ENCODE measurements around the gene PPP2R3A. TPM values are rescaled to one million over a fixed set of nuclear protein-coding genes. Genes with fewer than 3 reads are reported as not detected.
A peak's percentile ranks its signal among the peaks of the same experiment; 100 is the strongest.
"Not testable (repeated sequence)": the region's sequence is repeated elsewhere in the genome, so short reads cannot be mapped to it uniquely, and the experiment has no call there.

The PPP2R3A gene
- total RNA-seq, 5 donors from 2014 or later (not counting 1 experiment from before 2014, with no cell fraction given), result 0.19 to 0.95 (median 0.30) TPM

GRCh38 chr3:136135039-136135802 is 169.7 kb downstream of the PPP2R3A start:
- Histone ChIP-seq H3K4me3 (ENCODE audit: control insufficient read depth in 1 of 2, extremely low read depth in 1 of 2, low read length in 1 of 2) (no peak overlapping the region), H3K9me3 (no peaks in the 10 kb centered on the region), H3K4me1 (ENCODE audit: control insufficient read depth in 1 of 2, extremely low read depth in 1 of 2, insufficient read depth in 2 of 2, low read length in 2 of 2) (no peaks in the 10 kb centered on the region), H3K27ac (ENCODE audit: low read length) (no peak overlapping the region), H3K27me3 (replicated peaks in 1 of 2; ENCODE audit: control insufficient read depth in 2 of 2, extremely low read depth in 1 of 2, insufficient read depth in 2 of 2, low read length in 1 of 2) (no peaks in the 10 kb centered on the region), H3K36me3 (ENCODE audit: control insufficient read depth in 2 of 2, extremely low read depth in 1 of 2, insufficient read depth in 1 of 2, low read length in 1 of 2) (no peaks in the 10 kb centered on the region)
- H3K9me3 Mint-ChIP-seq, result no peaks in the 10 kb centered on the region
- no peaks in the 10 kb centered on the region for H3K36me3 Mint-ChIP-seq
- ChIA-PET CTCF (interaction anchor here (0.5 to 0.7 kb wide), 2 partner anchors 58 to 75 kb away, joined by 3 read pairs; no protein-coding TSS in a partner anchor), POLR2A (no interaction called here)
- H3K4me1 Mint-ChIP-seq, result peaks cover 0 to 6% (median 0%) of the 10 kb centered on the region in 3 donors
- no peak overlapping the region for H3K4me3 Mint-ChIP-seq
- 82% methylated on average over 3 of the region's 7 CpGs for WGBS (ENCODE audit: insufficient coverage)
- DNase-seq (no peak), ATAC-seq (replicated peaks in 1 of 4) (peak in 1 of 4 experiments; percentile 28)
- H3K27me3 Mint-ChIP-seq, result no peaks in the 10 kb centered on the region
- H3K27ac Mint-ChIP-seq, result no peak overlapping the region

GRCh38 chr3:136136454-136136853 is 170.9 kb downstream of the PPP2R3A start:
- H3K27me3 ChIP-seq (replicated peaks in 1 of 2; ENCODE audit: control insufficient read depth in 2 of 2, extremely low read depth in 1 of 2, insufficient read depth in 2 of 2, low read length in 1 of 2), result no peaks in the 10 kb centered on the region
- no peaks in the 10 kb centered on the region for H3K9me3 ChIP-seq
- Mint-ChIP-seq H3K27me3 (no peaks in the 10 kb centered on the region), H3K36me3 (no peaks in the 10 kb centered on the region), H3K27ac (no peak overlapping the region), H3K4me3 (no peak overlapping the region), H3K9me3 (no peaks in the 10 kb centered on the region), H3K4me1 (peaks cover 8 to 15% (median 9%) of the 10 kb centered on the region in 3 donors)
- 69% methylated on average over 2 of the region's 2 CpGs for WGBS (ENCODE audit: insufficient coverage)
- H3K4me1 ChIP-seq (ENCODE audit: control insufficient read depth in 1 of 2, extremely low read depth in 1 of 2, insufficient read depth in 2 of 2, low read length in 2 of 2), result no peaks in the 10 kb centered on the region
- DNase-seq, result no peak
- ChIA-PET CTCF (interaction anchor here in 1 of 2 donors (0.7 kb wide), 1 partner anchor 442 kb away, joined by 3 read pairs; no protein-coding TSS in a partner anchor), POLR2A (interaction anchor here (0.6 kb wide), 2 partner anchors 24 to 57 kb away, joined by 3 to 6 read pairs; no protein-coding TSS in a partner anchor)
- H3K27ac ChIP-seq (ENCODE audit: low read length), result no peak overlapping the region
- no peaks in the 10 kb centered on the region for H3K36me3 ChIP-seq (ENCODE audit: control insufficient read depth in 2 of 2, extremely low read depth in 1 of 2, insufficient read depth in 1 of 2, low read length in 1 of 2)
- no peak for ATAC-seq (replicated peaks in 1 of 4)
- no peak overlapping the region for H3K4me3 ChIP-seq (ENCODE audit: control insufficient read depth in 1 of 2, extremely low read depth in 1 of 2, low read length in 1 of 2)

GRCh38 chr3:136141291-136141785 is 175.8 kb downstream of the PPP2R3A start:
- Mint-ChIP-seq H3K4me3 (no peak overlapping the region), H3K27ac (peak overlapping the region; percentile 1 to 44), H3K9me3 (no peaks in the 10 kb centered on the region), H3K4me1 (peaks cover 10 to 27% (median 20%) of the 10 kb centered on the region in 3 donors), H3K36me3 (no peaks in the 10 kb centered on the region), H3K27me3 (no peaks in the 10 kb centered on the region)
- Histone ChIP-seq H3K4me3 (ENCODE audit: control insufficient read depth in 1 of 2, extremely low read depth in 1 of 2, low read length in 1 of 2) (no peak overlapping the region), H3K36me3 (ENCODE audit: control insufficient read depth in 2 of 2, extremely low read depth in 1 of 2, insufficient read depth in 1 of 2, low read length in 1 of 2) (no peaks in the 10 kb centered on the region), H3K4me1 (ENCODE audit: control insufficient read depth in 1 of 2, extremely low read depth in 1 of 2, insufficient read depth in 2 of 2, low read length in 2 of 2) (no peaks in the 10 kb centered on the region), H3K27ac (ENCODE audit: low read length) (no peak overlapping the region), H3K27me3 (replicated peaks in 1 of 2; ENCODE audit: control insufficient read depth in 2 of 2, extremely low read depth in 1 of 2, insufficient read depth in 2 of 2, low read length in 1 of 2) (no peaks in the 10 kb centered on the region), H3K9me3 (no peaks in the 10 kb centered on the region)
- POLR2A ChIA-PET, result interaction anchor here (0.5 to 0.6 kb wide), 2 partner anchors 12 to 610 kb away, joined by 3 to 4 read pairs; no protein-coding TSS in a partner anchor
- no peak for DNase-seq
- CTCF ChIA-PET, result interaction anchor here in 1 of 2 donors (0.6 kb wide), 1 partner anchor 42 kb away, joined by 4 read pairs; no protein-coding TSS in a partner anchor
- ATAC-seq (replicated peaks in 1 of 4), result no peak

- H3K27me3 ChIP-seq (replicated peaks in 1 of 2; ENCODE audit: control insufficient read depth in 2 of 2, extremely low read depth in 1 of 2, insufficient read depth in 2 of 2, low read length in 1 of 2), result no peaks in the 10 kb centered on the region
- H3K27ac ChIP-seq (ENCODE audit: low read length), result no peak overlapping the region
- H3K36me3 ChIP-seq (ENCODE audit: control insufficient read depth in 2 of 2, extremely low read depth in 1 of 2, insufficient read depth in 1 of 2, low read length in 1 of 2), result no peaks in the 10 kb centered on the region
- no peak overlapping the region for H3K4me3 Mint-ChIP-seq
- DNase-seq (no peak), ATAC-seq (replicated peaks in 1 of 4) (peak in 1 of 4 experiments; percentile 19)
- H3K4me1 ChIP-seq (ENCODE audit: control insufficient read depth in 1 of 2, extremely low read depth in 1 of 2, insufficient read depth in 2 of 2, low read length in 2 of 2), result no peaks in the 10 kb centered on the region
- no peaks in the 10 kb centered on the region for H3K9me3 Mint-ChIP-seq
- no peaks in the 10 kb centered on the region for H3K36me3 Mint-ChIP-seq
- no peak overlapping the region for H3K4me3 ChIP-seq (ENCODE audit: control insufficient read depth in 1 of 2, extremely low read depth in 1 of 2, low read length in 1 of 2)
- CTCF ChIA-PET, result no interaction called here
- H3K27ac Mint-ChIP-seq, result peak overlapping the region; percentile 19 to 44
- H3K9me3 ChIP-seq, result no peaks in the 10 kb centered on the region
- 60% methylated on average over 1 of the region's 4 CpGs for WGBS (ENCODE audit: insufficient coverage)
- H3K27me3 Mint-ChIP-seq, result no peaks in the 10 kb centered on the region
- POLR2A ChIA-PET, result interaction anchor here (0.5 to 0.6 kb wide), 2 partner anchors 12 to 610 kb away, joined by 3 to 4 read pairs; no protein-coding TSS in a partner anchor
- H3K4me1 Mint-ChIP-seq, result peaks cover 11 to 28% (median 21%) of the 10 kb centered on the region in 3 donors
Measured at GRCh38 chr3:136141891-136142290, 176.4 kb downstream of the PPP2R3A start.

- H3K9me3 ChIP-seq, result no peaks in the 10 kb centered on the region
- ChIA-PET CTCF (no interaction called here), POLR2A (no interaction called here)
- DNase-seq (no peak), ATAC-seq (replicated peaks in 1 of 4) (peak in 3 of 4 experiments; percentile 28 to 41 (median 29))
- Mint-ChIP-seq H3K9me3 (no peaks in the 10 kb centered on the region), H3K27ac (peak overlapping the region; percentile 6 to 19), H3K36me3 (no peaks in the 10 kb centered on the region), H3K4me3 (no peak overlapping the region), H3K4me1 (peaks cover 18 to 34% (median 24%) of the 10 kb centered on the region in 3 donors), H3K27me3 (no peaks in the 10 kb centered on the region)
- no peaks in the 10 kb centered on the region for H3K36me3 ChIP-seq (ENCODE audit: control insufficient read depth in 2 of 2, extremely low read depth in 1 of 2, insufficient read depth in 1 of 2, low read length in 1 of 2)
- no peak overlapping the region for H3K27ac ChIP-seq (ENCODE audit: low read length)
- H3K4me1 ChIP-seq (ENCODE audit: control insufficient read depth in 1 of 2, extremely low read depth in 1 of 2, insufficient read depth in 2 of 2, low read length in 2 of 2), result no peaks in the 10 kb centered on the region
- H3K4me3 ChIP-seq (ENCODE audit: control insufficient read depth in 1 of 2, extremely low read depth in 1 of 2, low read length in 1 of 2), result no peak overlapping the region
- WGBS (ENCODE audit: insufficient coverage), result 60% methylated on average over 1 of the region's 3 CpGs
- no peaks in the 10 kb centered on the region for H3K27me3 ChIP-seq (replicated peaks in 1 of 2; ENCODE audit: control insufficient read depth in 2 of 2, extremely low read depth in 1 of 2, insufficient read depth in 2 of 2, low read length in 1 of 2)
Measured at GRCh38 chr3:136142592-136142991, 177.1 kb downstream of the PPP2R3A start.

GRCh38 chr3:136144397-136144796 is 178.9 kb downstream of the PPP2R3A start:
- not testable (repeated sequence) for H3K9me3 ChIP-seq; H3K36me3 ChIP-seq (ENCODE audit: control insufficient read depth in 2 of 2, extremely low read depth in 1 of 2, insufficient read depth in 1 of 2, low read length in 1 of 2); H3K9me3 Mint-ChIP-seq; H3K4me3 ChIP-seq (ENCODE audit: control insufficient read depth in 1 of 2, extremely low read depth in 1 of 2, low read length in 1 of 2); H3K4me1 ChIP-seq (ENCODE audit: control insufficient read depth in 1 of 2, extremely low read depth in 1 of 2, insufficient read depth in 2 of 2, low read length in 2 of 2); H3K4me3 Mint-ChIP-seq; ATAC-seq (replicated peaks in 1 of 4); H3K36me3 Mint-ChIP-seq; H3K27me3 Mint-ChIP-seq; H3K27ac ChIP-seq (ENCODE audit: low read length); H3K27ac Mint-ChIP-seq; H3K27me3 ChIP-seq (replicated peaks in 1 of 2; ENCODE audit: control insufficient read depth in 2 of 2, extremely low read depth in 1 of 2, insufficient read depth in 2 of 2, low read length in 1 of 2); DNase-seq
- ChIA-PET POLR2A (interaction anchor here in 1 of 2 donors (0.6 kb wide), 1 partner anchor 52 kb away, joined by 3 read pairs; no protein-coding TSS in a partner anchor), CTCF (interaction anchor here in 1 of 2 donors (0.6 kb wide), 1 partner anchor 608 kb away, joined by 4 read pairs; the partner anchor contains the start of gene STAG1)
- H3K4me1 Mint-ChIP-seq, result peaks cover 31 to 47% (median 38%) of the 10 kb centered on the region in 3 donors
- WGBS (ENCODE audit: insufficient coverage), result no CpG with 5 or more reads among the region's 4 CpGs

All from T-cell (primary cell).